ENCODE measurements around the gene TAMALIN. TPM values are rescaled to one million over a fixed set of nuclear protein-coding genes. Genes with fewer than 3 reads are reported as not detected.

Gene TAMALIN
- 1.4 and 2.0 TPM in 2 replicates for total RNA-seq (2014; rRNA removed; shearing (Covaris generic); ENCODE audit: low replicate concordance)

DNA sequence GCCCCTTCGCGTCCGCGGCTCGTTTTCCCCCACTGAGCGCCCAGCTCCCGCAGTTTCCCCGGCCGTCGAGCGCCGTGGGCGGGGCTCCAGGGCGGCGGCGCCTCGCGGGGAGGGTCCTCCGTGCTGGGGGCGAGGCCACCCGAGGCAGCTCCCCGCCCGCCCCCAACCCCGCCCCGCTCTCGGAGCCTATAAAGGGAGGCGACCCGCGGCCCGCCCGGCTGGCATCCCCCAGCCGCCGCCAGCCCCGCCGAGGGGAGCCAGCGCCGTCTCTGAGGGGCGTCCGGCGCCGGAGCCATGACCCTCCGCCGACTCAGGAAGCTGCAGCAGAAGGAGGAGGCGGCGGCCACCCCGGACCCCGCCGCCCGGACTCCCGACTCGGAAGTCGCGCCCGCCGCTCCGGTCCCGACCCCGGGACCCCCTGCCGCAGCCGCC is at the start of gene TAMALIN:
TAMALIN (plus strand) TSS at position 221 of the 432 bp plus-strand sequence; CDS start at position 295, 74 bp downstream.
- peak; percentile 36 for DNase-seq
- H3K9me3 ChIP-seq = no peaks in the 10 kb centered on the region
- peak within 1 kb of the TSS; percentile 19; the same call in 1 of the 2 replicates for H3K4me3 ChIP-seq
- H3K27me3 ChIP-seq = no peaks in the 10 kb centered on the region; the same call in none of the 2 replicates
- H3K36me3 ChIP-seq = no peaks in the 10 kb centered on the region

DNA sequence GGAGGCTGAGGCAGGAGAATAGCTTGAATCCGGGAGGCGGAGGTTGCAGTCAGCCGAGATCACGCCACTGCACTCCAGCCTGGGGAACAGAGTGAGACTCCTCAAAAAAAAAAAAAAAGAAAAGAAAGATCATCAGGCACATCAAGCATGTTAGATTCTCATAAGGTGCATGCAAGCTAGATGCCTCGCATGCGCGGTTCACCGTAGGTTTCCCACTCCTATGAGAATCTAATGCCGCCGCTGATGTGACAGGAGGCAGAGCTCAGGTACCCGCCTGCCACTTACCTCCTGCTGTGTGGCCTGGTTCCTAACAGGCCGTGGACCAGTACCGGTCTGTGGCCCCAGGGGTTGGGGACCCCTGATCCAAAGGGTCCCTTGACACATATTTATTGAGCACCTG is 48.2 kb upstream of the TAMALIN start:
- no peak for DNase-seq
- Histone ChIP-seq H3K27me3 (no peaks in the 10 kb centered on the region), H3K36me3 (peaks cover 1% of the 10 kb centered on the region; the same call in 1 of the 2 replicates), H3K9me3 (no peaks in the 10 kb centered on the region; the same call in 1 of the 2 replicates), H3K4me3 (no peak overlapping the region)

DNA sequence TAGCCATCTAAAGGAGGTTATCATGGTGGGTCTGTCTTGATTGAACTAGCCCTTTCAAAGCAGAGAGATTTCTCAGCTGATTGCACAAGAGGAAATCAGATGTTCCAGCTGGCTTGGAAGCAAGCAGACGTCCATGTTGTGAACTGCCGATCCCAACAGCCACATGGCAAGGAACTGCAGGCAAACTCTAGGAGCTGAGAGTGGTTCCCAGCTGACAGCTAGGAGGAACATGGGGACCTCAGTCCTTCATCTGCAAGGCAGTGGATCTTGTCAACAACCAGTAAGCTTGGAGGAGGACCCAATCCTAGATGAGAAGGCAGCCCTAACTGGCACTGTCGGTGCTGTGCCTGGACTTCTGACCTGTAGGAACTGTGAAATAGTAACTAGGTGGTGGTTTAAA is 47.5 kb upstream of the TAMALIN start:
- H3K9me3 ChIP-seq = no peaks in the 10 kb centered on the region; the same call in 1 of the 2 replicates
- H3K4me3 ChIP-seq = no peak overlapping the region
- no peaks in the 10 kb centered on the region for H3K27me3 ChIP-seq
- H3K36me3 ChIP-seq = peaks cover 3% of the 10 kb centered on the region; the same call in 1 of the 2 replicates
- no peak for DNase-seq

DNA sequence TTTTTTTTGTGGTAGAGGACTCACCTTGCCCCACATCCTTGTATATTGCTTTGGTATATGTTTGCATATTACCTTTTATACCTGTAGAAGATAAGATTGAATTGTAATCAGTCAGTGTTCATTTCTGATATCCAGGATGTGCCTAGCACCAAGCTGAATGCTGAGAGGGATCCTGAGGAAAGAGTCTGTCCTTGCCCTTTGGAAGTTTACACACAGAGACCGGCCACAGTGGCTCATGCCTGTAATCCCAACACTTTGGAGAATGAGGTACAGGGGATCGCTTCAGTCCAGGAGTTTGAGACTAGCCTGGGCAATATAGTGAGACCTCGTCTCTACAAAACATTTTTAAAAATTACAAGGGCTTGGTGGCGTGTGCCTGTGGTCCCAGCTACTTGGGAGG is 46.8 kb upstream of the TAMALIN start:
- peaks cover 3% of the 10 kb centered on the region; the same call in 1 of the 2 replicates for H3K36me3 ChIP-seq
- H3K9me3 ChIP-seq = no peaks in the 10 kb centered on the region; the same call in 1 of the 2 replicates
- no peak overlapping the region for H3K4me3 ChIP-seq
- DNase-seq = no peak
- H3K27me3 ChIP-seq = no peaks in the 10 kb centered on the region

DNA sequence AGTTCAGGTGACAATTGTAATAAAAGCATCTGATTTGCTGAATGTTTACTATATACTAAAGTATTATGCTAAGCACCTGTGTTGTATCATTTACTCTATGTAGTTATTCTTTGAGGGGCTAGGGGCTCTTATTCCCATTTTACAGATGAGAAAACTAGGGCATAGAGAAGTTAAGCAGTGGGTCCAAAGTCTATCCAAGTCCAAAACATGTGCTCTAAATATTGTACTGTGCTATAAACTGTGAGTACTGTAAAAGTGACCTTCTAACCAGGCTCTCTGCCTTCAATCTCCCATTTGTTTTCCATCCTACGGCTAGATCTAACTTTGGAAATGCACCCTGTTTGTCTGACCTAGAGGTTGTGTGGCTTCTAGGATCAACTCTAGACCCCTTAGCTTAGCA is 46.3 kb upstream of the TAMALIN start:
- Histone ChIP-seq H3K27me3 (no peaks in the 10 kb centered on the region), H3K4me3 (no peak overlapping the region), H3K9me3 (no peaks in the 10 kb centered on the region; the same call in 1 of the 2 replicates), H3K36me3 (peaks cover 3% of the 10 kb centered on the region; the same call in 1 of the 2 replicates)
- no peak for DNase-seq

DNA sequence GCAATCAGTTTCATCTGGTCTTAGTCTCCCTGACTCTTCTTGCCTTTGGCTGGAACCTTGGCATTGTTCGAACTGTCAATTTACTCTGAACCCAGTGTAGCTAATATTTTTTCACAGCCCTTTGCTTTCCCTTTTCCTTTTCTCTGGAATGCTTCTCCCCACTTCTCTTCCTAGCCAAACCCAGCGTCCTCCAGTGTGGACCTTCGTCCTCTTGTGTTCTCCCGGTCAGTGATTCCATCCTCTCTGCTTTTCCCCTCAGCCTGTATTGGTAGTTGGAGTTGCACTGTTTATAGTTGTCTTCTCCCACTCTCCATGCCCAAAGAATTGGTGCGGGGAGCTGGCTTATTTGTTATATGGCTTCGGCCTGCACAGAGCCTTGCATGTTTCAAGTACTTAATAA is 45.9 kb upstream of the TAMALIN start:
- Histone ChIP-seq H3K9me3 (no peaks in the 10 kb centered on the region; the same call in 1 of the 2 replicates), H3K4me3 (no peak overlapping the region), H3K27me3 (no peaks in the 10 kb centered on the region), H3K36me3 (peaks cover 3% of the 10 kb centered on the region; the same call in 1 of the 2 replicates)
- DNase-seq = no peak

DNA sequence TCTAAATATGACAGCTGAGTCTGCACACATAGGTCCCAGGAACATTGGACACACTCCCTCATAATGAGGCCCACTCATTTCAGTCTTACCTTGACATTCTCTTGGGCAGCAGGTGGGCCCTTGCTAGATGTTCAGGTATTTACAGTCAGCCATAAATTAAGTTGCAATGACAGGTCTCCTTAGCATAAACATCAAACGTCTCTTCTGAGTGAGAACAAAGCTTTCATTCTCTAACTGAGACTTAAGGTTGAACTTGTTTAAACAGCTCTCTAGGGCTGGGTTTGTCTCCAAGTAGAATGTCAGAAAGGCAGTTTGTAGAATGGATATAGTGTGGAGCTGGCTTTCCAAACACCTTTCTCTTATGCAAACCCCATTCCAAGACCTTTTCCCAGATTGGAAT is 44.9 kb upstream of the TAMALIN start:
- no peaks in the 10 kb centered on the region; the same call in 1 of the 2 replicates for H3K9me3 ChIP-seq
- H3K4me3 ChIP-seq = no peak overlapping the region
- no peaks in the 10 kb centered on the region for H3K27me3 ChIP-seq
- no peak for DNase-seq
- H3K36me3 ChIP-seq = peaks cover 3% of the 10 kb centered on the region; the same call in 1 of the 2 replicates

DNA sequence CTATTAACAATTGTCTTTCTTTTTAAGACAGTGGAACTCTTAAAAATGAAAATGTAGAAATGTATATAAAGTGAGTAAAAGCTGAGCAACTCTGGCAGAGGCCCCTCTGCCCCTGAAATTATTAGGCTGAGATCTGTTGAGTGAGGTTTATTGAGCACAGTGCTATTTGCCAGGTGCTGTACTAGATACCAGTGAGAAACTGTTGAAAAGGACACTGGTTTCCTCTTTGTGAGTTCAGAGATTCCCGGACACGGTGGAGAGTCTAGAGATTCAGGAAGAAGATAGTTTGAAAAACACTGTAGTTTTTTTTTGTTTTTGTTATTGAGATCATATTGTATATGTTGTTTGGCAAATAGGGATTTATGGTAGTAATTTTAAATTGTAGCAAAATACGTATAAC is 44.0 kb upstream of the TAMALIN start:
- Histone ChIP-seq H3K9me3 (no peaks in the 10 kb centered on the region; the same call in 1 of the 2 replicates), H3K27me3 (no peaks in the 10 kb centered on the region), H3K36me3 (peaks cover 3% of the 10 kb centered on the region; the same call in 1 of the 2 replicates), H3K4me3 (no peak overlapping the region)
- no peak for DNase-seq

DNA sequence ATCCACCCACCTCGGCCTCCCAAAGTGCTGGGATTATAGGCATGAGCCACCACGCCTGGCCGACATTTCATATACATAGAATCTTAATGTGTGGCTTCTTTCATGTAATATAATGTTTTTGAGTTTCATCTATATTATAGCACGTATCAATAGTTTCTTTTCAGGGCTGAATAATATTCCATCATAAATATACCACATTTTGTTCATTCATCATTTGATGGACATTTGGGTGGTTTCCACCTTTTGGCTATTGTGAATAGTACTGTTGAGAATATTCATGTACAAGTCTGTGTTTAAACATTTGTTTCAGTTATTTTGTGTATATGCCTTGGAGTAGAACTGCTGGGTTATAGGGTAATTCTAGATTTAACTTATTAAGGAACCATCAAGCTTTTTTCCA is 43.3 kb upstream of the TAMALIN start:
- Histone ChIP-seq H3K27me3 (no peaks in the 10 kb centered on the region), H3K9me3 (no peaks in the 10 kb centered on the region; the same call in 1 of the 2 replicates), H3K4me3 (no peak overlapping the region), H3K36me3 (peaks cover 3% of the 10 kb centered on the region; the same call in 1 of the 2 replicates)
- no peak for DNase-seq

DNA sequence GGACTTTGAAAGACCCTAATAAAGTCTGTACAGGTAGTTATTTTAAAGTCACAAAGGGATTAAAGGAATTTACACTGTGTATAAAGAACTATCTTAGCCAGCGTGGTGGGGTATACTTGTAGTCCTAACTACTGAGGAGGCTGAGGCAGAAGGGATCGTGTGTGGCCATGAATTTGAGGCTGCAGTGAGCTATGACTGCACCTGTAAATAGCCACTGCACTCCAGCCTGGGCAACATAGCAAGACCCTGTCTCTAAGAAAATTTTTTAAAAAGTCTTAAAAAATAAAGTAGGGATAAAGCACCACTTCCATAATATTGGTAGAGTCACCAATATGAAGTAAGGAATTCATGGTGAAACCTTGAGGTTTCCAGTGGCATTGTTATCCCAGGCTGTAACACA is 37.1 kb upstream of the TAMALIN start:
- no peak for DNase-seq
- Histone ChIP-seq H3K27me3 (no peaks in the 10 kb centered on the region), H3K36me3 (no peaks in the 10 kb centered on the region; the same call in 1 of the 2 replicates), H3K4me3 (no peak overlapping the region), H3K9me3 (no peaks in the 10 kb centered on the region)

DNA sequence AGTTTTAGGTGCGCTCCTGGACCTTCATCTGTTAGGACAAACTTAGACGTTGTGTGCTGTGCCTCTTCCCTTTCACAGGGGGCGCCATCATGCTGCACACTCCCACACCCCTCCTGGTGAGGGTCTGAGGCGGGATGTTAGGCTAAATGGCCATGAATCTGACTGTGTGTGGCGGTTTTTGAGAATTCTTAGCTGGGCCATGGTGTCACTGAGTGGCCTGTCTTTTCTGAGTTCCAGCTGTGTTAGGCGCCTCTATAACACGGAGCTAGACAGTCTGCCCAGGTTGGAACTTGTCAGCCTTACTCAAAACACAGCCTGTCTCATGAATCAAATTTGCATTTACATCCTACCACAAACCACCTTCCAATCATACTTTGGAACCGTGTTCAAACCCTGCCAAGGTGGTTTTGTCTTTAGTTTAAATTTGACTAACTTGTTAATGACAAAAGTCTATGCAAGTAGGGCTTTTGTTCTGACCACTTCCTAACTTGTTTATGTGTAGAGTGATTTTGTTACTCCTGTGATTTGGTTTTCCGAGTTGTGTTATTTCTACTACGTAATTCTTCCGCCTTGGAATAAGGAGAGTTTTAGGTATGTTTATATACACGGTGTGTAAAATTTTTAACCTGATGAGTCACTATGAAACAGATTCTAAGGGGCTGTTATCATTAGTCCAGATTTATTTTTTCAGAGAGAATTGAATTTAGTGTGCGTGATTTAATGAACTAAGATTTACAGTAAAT is 35.7 kb upstream of the TAMALIN start:
- Histone ChIP-seq H3K36me3 (no peaks in the 10 kb centered on the region; the same call in 1 of the 2 replicates), H3K4me3 (no peak overlapping the region), H3K9me3 (no peaks in the 10 kb centered on the region), H3K27me3 (no peaks in the 10 kb centered on the region)
- DNase-seq = peak; percentile 14

DNA sequence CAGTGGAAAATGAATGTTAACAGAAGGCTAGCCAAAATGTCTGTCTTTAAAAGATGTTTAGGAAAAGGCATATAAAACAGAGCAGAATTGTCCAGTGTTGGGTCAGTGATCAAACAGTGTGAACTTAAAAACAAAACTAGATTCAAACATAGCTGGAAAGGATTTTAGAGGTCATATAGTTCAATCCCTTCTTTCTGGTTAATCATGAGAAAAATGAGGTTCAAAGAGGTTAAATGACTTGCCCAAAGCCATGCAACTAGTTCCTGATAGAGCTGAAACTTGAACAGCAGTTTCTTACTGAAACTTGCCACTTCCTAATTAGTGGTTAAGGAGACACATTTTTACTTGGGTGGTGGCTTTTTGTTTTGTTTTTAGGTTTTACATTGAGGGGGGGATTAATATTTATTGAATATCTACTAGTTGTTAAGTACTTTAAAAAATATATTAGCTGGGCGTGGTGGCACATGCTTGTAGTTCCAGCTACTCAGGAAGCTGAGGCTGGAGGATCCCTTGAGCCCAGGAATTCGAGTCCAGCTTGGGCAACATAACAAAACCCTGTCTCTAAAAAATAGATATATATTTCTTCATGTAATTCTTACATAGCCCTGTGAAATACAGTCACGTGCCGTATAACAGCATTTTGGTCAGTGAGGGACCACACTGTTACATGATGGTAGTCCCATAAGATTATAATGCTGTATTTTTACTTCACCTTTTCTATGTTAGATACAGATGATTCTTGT is 34.9 kb upstream of the TAMALIN start:
- H3K27me3 ChIP-seq = no peaks in the 10 kb centered on the region
- no peaks in the 10 kb centered on the region for H3K9me3 ChIP-seq
- DNase-seq = no peak
- H3K36me3 ChIP-seq = no peaks in the 10 kb centered on the region; the same call in 1 of the 2 replicates
- no peak overlapping the region for H3K4me3 ChIP-seq

DNA sequence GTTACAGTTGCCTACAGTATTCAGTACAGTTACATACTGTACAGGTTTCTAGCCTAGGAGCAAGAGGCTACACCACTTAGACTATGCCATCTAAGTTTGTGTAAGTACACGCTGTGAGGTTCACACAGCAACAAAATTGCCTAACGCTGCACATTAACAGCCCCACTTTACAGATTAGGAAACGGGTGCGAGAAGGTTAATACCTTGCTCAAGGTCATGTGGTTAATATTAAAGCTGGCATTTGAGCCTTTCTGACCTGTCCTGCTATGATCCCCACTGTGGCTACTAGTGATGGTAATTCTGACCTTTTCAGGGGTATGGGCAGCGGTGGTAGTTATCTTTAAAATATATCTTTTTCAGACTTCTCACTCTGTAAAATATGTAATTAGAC is 34.3 kb upstream of the TAMALIN start:
- no peaks in the 10 kb centered on the region for H3K27me3 ChIP-seq
- no peak for DNase-seq
- H3K9me3 ChIP-seq = no peaks in the 10 kb centered on the region
- H3K4me3 ChIP-seq = no peak overlapping the region
- H3K36me3 ChIP-seq = no peaks in the 10 kb centered on the region; the same call in 1 of the 2 replicates

DNA sequence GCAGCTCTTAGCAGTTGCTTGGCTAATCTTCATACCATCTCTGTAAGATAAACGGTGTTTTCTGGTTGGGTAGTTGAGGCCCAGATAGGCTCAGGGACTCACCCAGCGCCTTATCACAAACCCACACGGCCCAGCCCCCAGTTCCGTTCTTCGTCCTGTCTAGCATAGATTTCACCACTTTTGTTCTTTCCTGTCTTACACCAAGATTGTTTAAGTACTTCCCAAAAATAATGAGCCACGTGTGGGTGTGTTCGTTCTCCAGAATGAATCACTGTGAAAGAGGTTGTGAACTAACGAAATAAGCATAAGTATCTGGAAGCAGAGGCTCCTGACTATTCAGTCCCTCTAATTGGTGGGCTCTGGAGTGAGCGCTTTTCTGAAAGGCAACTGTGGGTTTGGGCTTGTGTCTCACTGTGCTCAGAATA is 33.9 kb upstream of the TAMALIN start:
- H3K4me3 ChIP-seq = no peak overlapping the region
- H3K36me3 ChIP-seq = no peaks in the 10 kb centered on the region; the same call in 1 of the 2 replicates

DNA sequence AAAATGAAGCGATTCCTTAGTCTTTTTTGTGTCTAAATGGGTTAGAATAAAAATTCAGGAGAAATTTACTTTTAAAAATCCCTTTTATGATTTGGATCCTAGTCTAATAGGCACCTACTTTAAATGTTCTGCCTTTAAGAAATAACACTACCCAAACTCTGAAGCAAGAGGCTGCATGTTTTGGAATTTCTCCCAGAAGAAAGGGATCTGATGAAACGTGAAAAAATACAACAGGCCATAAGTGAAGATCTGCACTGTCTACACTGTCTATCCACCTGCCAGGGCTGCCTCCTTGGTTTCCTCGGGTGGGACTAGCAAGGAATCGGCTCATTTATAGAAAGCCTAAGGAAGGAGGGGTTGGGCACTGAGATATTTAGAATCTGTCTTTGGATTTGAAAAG is 33.2 kb upstream of the TAMALIN start:
- Histone ChIP-seq H3K4me3 (no peak overlapping the region), H3K36me3 (no peaks in the 10 kb centered on the region; the same call in 1 of the 2 replicates), H3K27me3 (no peaks in the 10 kb centered on the region), H3K9me3 (no peaks in the 10 kb centered on the region)
- no peak for DNase-seq

More for the DNA sequence above, 33.9 kb upstream of the TAMALIN start:
- no peak for DNase-seq
- no peaks in the 10 kb centered on the region for H3K27me3 ChIP-seq
- no peaks in the 10 kb centered on the region for H3K9me3 ChIP-seq

DNA sequence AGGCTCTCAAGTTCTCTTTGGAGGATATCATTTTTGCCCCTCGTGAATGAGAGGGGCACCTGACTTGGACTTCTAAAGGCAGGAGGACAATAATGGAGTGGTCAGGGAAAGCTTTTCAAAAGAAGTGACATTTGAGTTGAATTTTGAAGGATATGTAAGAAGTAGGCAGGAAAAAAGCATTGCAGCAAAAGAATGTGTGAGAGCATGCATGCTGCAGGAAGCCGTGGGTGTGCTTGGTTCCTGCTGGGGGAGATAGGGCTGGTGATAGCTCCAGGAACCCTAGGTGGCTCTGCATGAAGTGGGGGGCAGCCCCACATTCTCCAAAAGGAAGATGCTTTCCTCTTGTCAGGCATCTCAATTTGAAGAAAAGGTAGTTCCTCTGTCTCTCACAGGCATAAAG is 32.1 kb upstream of the TAMALIN start:
- no peak overlapping the region for H3K4me3 ChIP-seq
- H3K9me3 ChIP-seq = no peaks in the 10 kb centered on the region
- no peaks in the 10 kb centered on the region for H3K36me3 ChIP-seq
- H3K27me3 ChIP-seq = no peaks in the 10 kb centered on the region
- DNase-seq = no peak

DNA sequence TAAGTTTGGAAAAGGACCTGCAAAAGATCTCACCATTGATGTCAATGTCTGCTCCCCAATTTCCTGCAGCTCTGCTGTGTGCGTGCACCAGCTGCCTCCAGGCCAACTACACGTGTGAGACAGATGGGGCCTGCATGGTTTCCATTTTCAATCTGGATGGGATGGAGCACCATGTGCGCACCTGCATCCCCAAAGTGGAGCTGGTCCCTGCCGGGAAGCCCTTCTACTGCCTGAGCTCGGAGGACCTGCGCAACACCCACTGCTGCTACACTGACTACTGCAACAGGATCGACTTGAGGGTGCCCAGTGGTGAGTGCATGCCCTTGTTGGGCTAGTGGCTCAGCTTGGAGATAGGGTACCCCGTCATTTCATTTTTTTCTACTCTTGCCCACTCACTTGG is 31.6 kb upstream of the TAMALIN start:
- no peak for DNase-seq
- no peaks in the 10 kb centered on the region for H3K27me3 ChIP-seq
- no peaks in the 10 kb centered on the region for H3K9me3 ChIP-seq
- H3K36me3 ChIP-seq = no peaks in the 10 kb centered on the region
- H3K4me3 ChIP-seq = no peak overlapping the region

Data from MG63 (cell line).